K562 (cell line): Measurements from ENCODE around the gene KPNA3. TPM values are rescaled to one million over a fixed set of nuclear protein-coding genes. Genes with fewer than 3 reads are reported as not detected.

Experiments used
- ATAC-seq: fragments of 200-7000 bp; cut with Tn5 transposase; 3 replicates; pipeline ENCODE4 v1.9.1; 2020; ENCODE audit warnings: moderate library complexity
- BruUV-seq: library from RNA; stranded (reverse); fragments of 400-500 nt; replicated peaks from 2 replicates; lab custom pipeline; 2021; lab: Mats Ljungman, UMichigan
- CTCF ChIA-PET: fragments of 300-600 bp; formaldehyde crosslinking; extraction: SDS; loops from one replicate; lab custom pipeline; 2021; ENCODE audit warnings: low intra/inter-chr PET ratio; lab: Yijun Ruan, JAX
- POLR2A ChIA-PET: fragments of 300-600, 350-650 bp; sonication (Branson Sonifier 250); formaldehyde crosslinking; extraction: SDS; loops from one replicate; lab custom pipeline; 2021; ENCODE audit warnings: antibody characterized with exemption, inconsistent platforms; lab: Yijun Ruan, JAX
- DNase-seq, 4 experiments: peaks; one replicate each; pipeline versions ENCODE4 v3.0.0 to v3.0.0-alpha.2; 2011 to 2018; ENCODE audit warnings: low spot score in 3 of 4, mixed read lengths in 3 of 4; ENCODE audit errors: extremely low read depth in 1 of 4
- FAIRE-seq: peaks from 2 replicates; lab custom pipeline; 2011; peaks lifted over from hg19 to GRCh38; lab: Jason Lieb, UNC
- H2AFZ ChIP-seq: 2 replicates; pipeline ENCODE4 v1.6.0; 2011; ENCODE audit warnings: low read depth, low read length, control low read depth, inconsistent platforms
- H3K27ac ChIP-seq: fragments of 200-600 bp; 3 replicates; pipeline ENCODE4 v1.8.0; 2011; ENCODE audit warnings: low read depth, mild to moderate bottlenecking, control low read depth, inconsistent platforms, low read length, moderate library complexity, mixed read lengths; ENCODE audit errors: extremely low read depth
- H3K27me3 ChIP-seq, 2 experiments: fragments of 300-600 bp in 1 of 2; 2 replicates in 1 of 2; 3 replicates in 1 of 2; pipeline versions ENCODE4 v1.6.0 to v1.8.0; 2011; ENCODE audit warnings: inconsistent platforms in 2 of 2, low read length in 2 of 2, mild to moderate bottlenecking in 1 of 2, mixed read lengths in 1 of 2, moderate library complexity in 1 of 2; ENCODE audit not compliant: control insufficient read depth in 2 of 2, insufficient read depth in 2 of 2
- H3K36me3 ChIP-seq: fragments of 300-600 bp; 3 replicates; pipeline ENCODE4 v1.8.0; 2011; ENCODE audit warnings: mild to moderate bottlenecking, low read length, inconsistent platforms; ENCODE audit not compliant: control insufficient read depth, insufficient read depth
- H3K4me1 ChIP-seq, 2 experiments: fragments of 200-600 bp in 1 of 2; replicated peaks in 1 of 2; 2 replicates in 1 of 2; 3 replicates in 1 of 2; pipeline versions ENCODE4 v1.5.1 to v1.8.0; 2011; ENCODE audit warnings: inconsistent platforms in 2 of 2, low read length in 2 of 2, mild to moderate bottlenecking in 1 of 2, mixed read lengths in 1 of 2, moderate library complexity in 1 of 2; ENCODE audit not compliant: control insufficient read depth in 2 of 2, insufficient read depth in 2 of 2
- H3K4me2 ChIP-seq: 2 replicates; pipeline ENCODE4 v1.6.1; 2011; ENCODE audit warnings: low read length, control low read depth, inconsistent platforms, mixed read lengths; ENCODE audit not compliant: insufficient read depth
- H3K4me3 ChIP-seq: fragments of 200-600 bp; sonication (generic), shearing (Covaris generic); 2 replicates; pipeline ENCODE4 v1.5.1; 2016; ENCODE audit warnings: control low read depth, inconsistent platforms
- H3K79me2 ChIP-seq: fragments of 200-600 bp; 3 replicates; pipeline ENCODE4 v1.8.0; 2011; ENCODE audit warnings: low read length, inconsistent platforms; ENCODE audit not compliant: control insufficient read depth, insufficient read depth
- H3K9ac ChIP-seq, 2 experiments: 2 replicates each; pipeline versions ENCODE4 v1.6.0 to v1.6.1; 2011; ENCODE audit warnings: low read depth in 2 of 2, low read length in 2 of 2, control low read depth in 1 of 2, inconsistent platforms in 1 of 2, mild to moderate bottlenecking in 1 of 2, mixed read lengths in 1 of 2; ENCODE audit not compliant: insufficient read depth in 1 of 2
- H3K9me1 ChIP-seq: one replicate; pipeline ENCODE4 v1.6.0; 2011; ENCODE audit warnings: inconsistent platforms, mild to moderate bottlenecking, low read length, moderate library complexity; ENCODE audit not compliant: control insufficient read depth, insufficient read depth
- H3K9me3 ChIP-seq: replicated peaks from 2 replicates; pipeline ENCODE4 v1.5.1; 2011; ENCODE audit warnings: low read depth, low read length, inconsistent platforms; ENCODE audit not compliant: control insufficient read depth, insufficient read depth
- H4K20me1 ChIP-seq: replicated peaks from 2 replicates; pipeline ENCODE4 v1.6.1; 2011; ENCODE audit warnings: low read length, inconsistent platforms, mixed read lengths; ENCODE audit not compliant: control insufficient read depth, insufficient read depth
- CAMTA2 ChIP-seq: fragments of 250-450 bp; sonication (Bioruptor Pico); conservative IDR thresholded peaks from 2 replicates; pipeline ENCODE4 v1.5.1; 2022
- ELF1 ChIP-seq: fragments of 200-800 bp; sonication (Bioruptor generic); IDR thresholded peaks from 2 replicates; pipeline ENCODE4 v1.6.1; 2016; ENCODE audit warnings: missing genetic modification characterization, missing compliant biosample characterization
- HCFC1 ChIP-seq: IDR thresholded peaks from 2 replicates; pipeline ENCODE4 v1.6.1; 2012; ENCODE audit warnings: low read depth, low read length, improper control_type of control experiment
- NCOA6 ChIP-seq: fragments of 450-650 bp; IDR thresholded peaks from 2 replicates; pipeline ENCODE4 v1.6.1; 2017; ENCODE audit warnings: mild to moderate bottlenecking
- STAT5A ChIP-seq: IDR thresholded peaks from 2 replicates; pipeline ENCODE4 v1.6.1; 2012; ENCODE audit warnings: low read length, inconsistent platforms, borderline replicate concordance
- TEAD1 ChIP-seq, 2 experiments: fragments of 450-650 bp in 1 of 2; sonication (generic) in 1 of 2; formaldehyde crosslinking; IDR thresholded peaks; 2 replicates each; pipeline versions ENCODE4 v1.4.0 to v1.8.0; 2020 to 2022; ENCODE audit warnings: mild to moderate bottlenecking in 2 of 2, missing genetic modification reagents in 1 of 2
- ZNF274 ChIP-seq: IDR thresholded peaks from 2 replicates; pipeline ENCODE4 v1.6.1; 2011; ENCODE audit warnings: low read depth, mild to moderate bottlenecking, low read length, moderate library complexity, borderline replicate concordance
- ZNF41 ChIP-seq: fragments of 250-450 bp; sonication (Bioruptor Pico); conservative IDR thresholded peaks from 2 replicates; pipeline ENCODE4 v1.4.0; 2020; ENCODE audit warnings: mild to moderate bottlenecking
- ZNF444 ChIP-seq: fragments of 250-450 bp; sonication (Bioruptor Pico); IDR thresholded peaks from 2 replicates; pipeline ENCODE4 v1.4.0; 2020; ENCODE audit warnings: mild to moderate bottlenecking, moderate library complexity
- ZNF584 ChIP-seq: fragments of 200-800 bp; sonication (Bioruptor generic); IDR thresholded peaks from 2 replicates; pipeline ENCODE4 v1.6.1; 2016; ENCODE audit warnings: low read depth, mild to moderate bottlenecking, missing genetic modification characterization, missing compliant biosample characterization
- WGBS: fragments of 100-300 bp; shearing (Covaris generic); methylation state at CpG from one replicate; pipeline ENCODE4 v1.1.6; 2016; ENCODE audit warnings: low coverage, mixed read lengths; ENCODE audit not compliant: insufficient coverage; ENCODE audit errors: missing lambda C conversion rate; 5-methylcytosine and 5-hydroxymethylcytosine counted together
- in situ Hi-C: fragments of 300-500 bp; cut with MboI; formaldehyde crosslinking; loops from 4 replicates; pipeline ENCODE4 v1.15.0; 2018; ENCODE audit warnings: inconsistent platforms, mixed read lengths
- intact Hi-C: fragments of 100-400 bp; cut with micrococcal nuclease; formaldehyde crosslinking; loops from 2 replicates; pipeline ENCODE4 v1.14.2; 2022
- polyA plus RNA-seq, 8 experiments: library from polyadenylated mRNA; depleted of rRNA in 4 of 8; stranded (reverse) in 5 of 8; unstranded in 3 of 8; fragments of >200 nt; fragmentation: Nextera tagmentation in 2 of 8; fragmentation: Illumina TruSeq in 1 of 8; extraction: Ambion mirVana in 2 of 8; extraction: Trizol in 1 of 8; gene quantifications; 2 replicates each; pipeline versions ENCODE4 v1.2.1 to v1.2.3, GENCODE V29; 2011 to 2014; ENCODE audit warnings: inconsistent platforms in 1 of 8, missing spikeins in 1 of 8
- total RNA-seq, 7 experiments: library from RNA; depleted of rRNA in 6 of 7; stranded (reverse); fragments of >200 nt in 6 of 7; fragmentation: Illumina TruSeq in 2 of 7; extraction: Trizol in 2 of 7; gene quantifications; 2 replicates each; pipeline versions ENCODE4 v1.2.1 to v1.2.3, GENCODE V29; 2011 to 2021; ENCODE audit warnings: low replicate concordance in 1 of 7
- TF ChIP-seq, protein P1 (sequence below): fragments of 250-450 bp; sonication (Bioruptor Pico); IDR thresholded peaks from 2 replicates; pipeline ENCODE4 v1.9.0; 2021; ENCODE audit warnings: mild to moderate bottlenecking, inconsistent platforms
- TF ChIP-seq, protein P2 (sequence below): fragments of 450-650 bp; IDR thresholded peaks from 2 replicates; pipeline ENCODE4 v1.6.1; 2017; ENCODE audit warnings: antibody characterized with exemption

Gene KPNA3
- total and polyA plus RNA-seq, 9 of the 15 experiments (the other 6 are each of a cell fraction or from before 2014, with no cell fraction given): 8.5 to 23.4 (median 15.7) TPM

- no peaks in the 10 kb centered on the region for H3K27me3 ChIP-seq
- no peak overlapping the region for H3K4me3 ChIP-seq
- H3K79me2 ChIP-seq: peaks cover 69% of the 10 kb centered on the region
- H3K4me2 ChIP-seq: no peak overlapping the region
- no peak for TF ChIP-seq NCOA6
- TF ChIP-seq TEAD1 (CRISPR knock-in tag; IDR thresholded peaks at IDR 0.05): no peak
- no peak for TF ChIP-seq CAMTA2
- no peak for TF ChIP-seq STAT5A
- TF ChIP-seq, protein P1, sequence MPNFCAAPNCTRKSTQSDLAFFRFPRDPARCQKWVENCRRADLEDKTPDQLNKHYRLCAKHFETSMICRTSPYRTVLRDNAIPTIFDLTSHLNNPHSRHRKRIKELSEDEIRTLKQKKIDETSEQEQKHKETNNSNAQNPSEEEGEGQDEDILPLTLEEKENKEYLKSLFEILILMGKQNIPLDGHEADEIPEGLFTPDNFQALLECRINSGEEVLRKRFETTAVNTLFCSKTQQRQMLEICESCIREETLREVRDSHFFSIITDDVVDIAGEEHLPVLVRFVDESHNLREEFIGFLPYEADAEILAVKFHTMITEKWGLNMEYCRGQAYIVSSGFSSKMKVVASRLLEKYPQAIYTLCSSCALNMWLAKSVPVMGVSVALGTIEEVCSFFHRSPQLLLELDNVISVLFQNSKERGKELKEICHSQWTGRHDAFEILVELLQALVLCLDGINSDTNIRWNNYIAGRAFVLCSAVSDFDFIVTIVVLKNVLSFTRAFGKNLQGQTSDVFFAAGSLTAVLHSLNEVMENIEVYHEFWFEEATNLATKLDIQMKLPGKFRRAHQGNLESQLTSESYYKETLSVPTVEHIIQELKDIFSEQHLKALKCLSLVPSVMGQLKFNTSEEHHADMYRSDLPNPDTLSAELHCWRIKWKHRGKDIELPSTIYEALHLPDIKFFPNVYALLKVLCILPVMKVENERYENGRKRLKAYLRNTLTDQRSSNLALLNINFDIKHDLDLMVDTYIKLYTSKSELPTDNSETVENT (CRISPR knock-in tag): no peak
- TF ChIP-seq ZNF584 (CRISPR knock-in tag): no peak
- TF ChIP-seq ZNF444 (CRISPR knock-in tag): no peak
- no peak for TF ChIP-seq ZNF41 (CRISPR knock-in tag)
- TF ChIP-seq, protein P2, sequence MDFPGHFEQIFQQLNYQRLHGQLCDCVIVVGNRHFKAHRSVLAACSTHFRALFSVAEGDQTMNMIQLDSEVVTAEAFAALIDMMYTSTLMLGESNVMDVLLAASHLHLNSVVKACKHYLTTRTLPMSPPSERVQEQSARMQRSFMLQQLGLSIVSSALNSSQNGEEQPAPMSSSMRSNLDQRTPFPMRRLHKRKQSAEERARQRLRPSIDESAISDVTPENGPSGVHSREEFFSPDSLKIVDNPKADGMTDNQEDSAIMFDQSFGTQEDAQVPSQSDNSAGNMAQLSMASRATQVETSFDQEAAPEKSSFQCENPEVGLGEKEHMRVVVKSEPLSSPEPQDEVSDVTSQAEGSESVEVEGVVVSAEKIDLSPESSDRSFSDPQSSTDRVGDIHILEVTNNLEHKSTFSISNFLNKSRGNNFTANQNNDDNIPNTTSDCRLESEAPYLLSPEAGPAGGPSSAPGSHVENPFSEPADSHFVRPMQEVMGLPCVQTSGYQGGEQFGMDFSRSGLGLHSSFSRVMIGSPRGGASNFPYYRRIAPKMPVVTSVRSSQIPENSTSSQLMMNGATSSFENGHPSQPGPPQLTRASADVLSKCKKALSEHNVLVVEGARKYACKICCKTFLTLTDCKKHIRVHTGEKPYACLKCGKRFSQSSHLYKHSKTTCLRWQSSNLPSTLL: no peak
- TF ChIP-seq ZNF274: no peak
- TF ChIP-seq HCFC1: no peak
- TF ChIP-seq ELF1 (tag): no peak
- intact Hi-C loops: no loop called here
- ChIA-PET CTCF (no interaction called here), POLR2A (interaction anchor here (1.3 to 1.4 kb wide), 2 partner anchors 9 to 31 kb away, joined by 3 to 5 read pairs; no protein-coding TSS in a partner anchor)
- H2AFZ ChIP-seq: no peak overlapping the region
- no peak overlapping the region for H3K27ac ChIP-seq
- DNase-seq (no peak), ATAC-seq (no peak), FAIRE-seq (no peak)
- no TSS peak for BruUV-seq
- no peaks in the 10 kb centered on the region for H3K4me1 ChIP-seq
- in situ Hi-C loops: no loop called here
- 96% methylated on average over 2 of the region's 2 CpGs for WGBS
- no peaks in the 10 kb centered on the region for H4K20me1 ChIP-seq
- H3K9me1 ChIP-seq: no peaks in the 10 kb centered on the region
- no peak overlapping the region for H3K9ac ChIP-seq
- no peaks in the 10 kb centered on the region for H3K36me3 ChIP-seq
- no peaks in the 10 kb centered on the region for H3K9me3 ChIP-seq
Observed at GRCh38 chr13:49756263-49756662, 36.2 kb downstream of the KPNA3 start.
